HG02870 (cell line): Measurements from ENCODE around the gene ERICH4.
"Not testable (repeated sequence)": the region's sequence is repeated elsewhere in the genome, so short reads cannot be mapped to it uniquely, and the experiment has no call there.

Experiments used
- ATAC-seq: cut with Tn5 transposase; IDR thresholded peaks from one replicate; pipeline ENCODE4 v1.9.1; 2021; ENCODE audit warnings: mild to moderate bottlenecking, moderate library complexity; ENCODE audit not compliant: unreplicated experiment

The ERICH4 gene, protein sequence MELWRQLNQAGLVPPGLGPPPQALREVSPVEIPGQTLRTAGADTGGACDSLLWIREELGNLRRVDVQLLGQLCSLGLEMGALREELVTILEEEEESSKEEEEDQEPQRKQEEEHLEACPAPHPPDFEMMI

GRCh38 chr19:41442473-41443355 is at the start of gene ERICH4:
Gene ERICH4, plus strand, starts transcription at chr19:41443156. Its CDS starts 14 bp downstream, at chr19:41443170.
- no peak for ATAC-seq

GRCh38 chr19:41395355-41395754 is 47.6 kb upstream of the ERICH4 start:
- no peak for ATAC-seq

GRCh38 chr19:41397086-41398049 is 45.6 kb upstream of the ERICH4 start, which contains the start of the genes BCKDHA and EXOSC5:
Gene BCKDHA, plus strand, starts transcription at chr19:41397818. Its CDS starts 10 bp downstream, at chr19:41397828.
Gene EXOSC5, minus strand, starts transcription at chr19:41397359. Its CDS starts 31 bp downstream, at chr19:41397328.
- peak; percentile 93 for ATAC-seq

DNA sequence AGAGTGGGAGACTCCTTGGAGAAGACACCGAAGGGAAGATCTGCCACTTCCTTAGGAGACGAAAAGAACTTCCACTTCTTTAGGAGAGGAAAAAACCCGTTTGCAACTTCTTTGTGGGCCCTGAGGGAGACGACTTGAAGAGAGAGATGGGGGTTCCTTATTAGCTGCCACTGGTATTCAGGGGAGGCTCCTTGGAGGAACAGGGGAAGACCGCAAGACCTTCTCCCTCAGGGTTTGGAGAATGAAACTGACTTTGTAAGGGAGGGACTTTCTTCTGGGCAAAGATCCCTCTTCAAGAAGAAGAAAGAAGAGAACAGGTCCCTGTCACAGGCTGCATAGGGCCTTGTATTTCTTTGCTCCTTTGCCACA is 44.9 kb upstream of the ERICH4 start:
- ATAC-seq: no peak

- ATAC-seq: no peak
These were observed 44.4 kb upstream of the ERICH4 start for GRCh38 chr19:41398598-41398997.

DNA sequence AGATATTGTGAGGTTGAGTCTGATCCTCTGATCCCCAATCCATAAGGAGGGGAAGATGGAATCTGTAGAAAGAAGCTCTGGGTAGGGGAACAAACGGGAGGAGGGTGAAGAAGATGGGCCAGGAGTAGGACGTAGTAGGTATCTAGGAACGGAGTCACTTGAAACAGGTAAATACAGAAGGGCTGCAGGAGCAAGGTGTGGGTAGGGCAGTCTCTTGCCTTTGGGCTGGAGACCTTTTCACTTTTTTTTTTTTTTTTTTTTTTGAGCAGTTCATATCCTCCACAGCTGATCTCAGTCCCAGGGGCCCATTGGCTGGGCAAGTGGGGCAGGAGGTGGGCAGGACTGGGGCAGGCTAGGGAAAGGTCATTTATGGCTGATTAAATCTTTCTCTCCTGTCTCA is 43.9 kb upstream of the ERICH4 start:
- ATAC-seq: no peak

DNA sequence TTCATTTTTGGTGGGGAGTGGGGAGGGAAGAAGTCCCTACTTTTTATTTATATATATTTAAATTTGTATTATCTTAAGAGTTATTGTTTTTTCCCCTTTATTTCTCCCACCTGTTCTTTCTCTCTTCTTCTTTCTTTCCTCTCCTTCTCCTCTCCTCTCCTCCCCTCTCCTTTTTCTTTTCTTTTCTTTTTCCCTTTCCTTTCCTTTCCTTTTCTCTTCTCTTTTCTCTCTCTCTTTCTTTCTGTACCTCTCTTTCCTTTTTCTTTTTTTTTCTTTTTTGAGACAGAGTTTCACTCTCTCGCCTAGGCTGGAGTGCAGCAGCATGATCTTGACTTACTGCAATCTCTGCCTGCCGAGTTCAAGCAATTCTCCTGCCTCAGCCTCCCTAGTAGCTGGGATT is 43.4 kb upstream of the ERICH4 start:
- ATAC-seq: no peak

- no peak for ATAC-seq
These were observed 41.5 kb upstream of the ERICH4 start for GRCh38 chr19:41401483-41401882.

- ATAC-seq: no peak
These were observed 40.9 kb upstream of the ERICH4 start for GRCh38 chr19:41402010-41402409.

DNA sequence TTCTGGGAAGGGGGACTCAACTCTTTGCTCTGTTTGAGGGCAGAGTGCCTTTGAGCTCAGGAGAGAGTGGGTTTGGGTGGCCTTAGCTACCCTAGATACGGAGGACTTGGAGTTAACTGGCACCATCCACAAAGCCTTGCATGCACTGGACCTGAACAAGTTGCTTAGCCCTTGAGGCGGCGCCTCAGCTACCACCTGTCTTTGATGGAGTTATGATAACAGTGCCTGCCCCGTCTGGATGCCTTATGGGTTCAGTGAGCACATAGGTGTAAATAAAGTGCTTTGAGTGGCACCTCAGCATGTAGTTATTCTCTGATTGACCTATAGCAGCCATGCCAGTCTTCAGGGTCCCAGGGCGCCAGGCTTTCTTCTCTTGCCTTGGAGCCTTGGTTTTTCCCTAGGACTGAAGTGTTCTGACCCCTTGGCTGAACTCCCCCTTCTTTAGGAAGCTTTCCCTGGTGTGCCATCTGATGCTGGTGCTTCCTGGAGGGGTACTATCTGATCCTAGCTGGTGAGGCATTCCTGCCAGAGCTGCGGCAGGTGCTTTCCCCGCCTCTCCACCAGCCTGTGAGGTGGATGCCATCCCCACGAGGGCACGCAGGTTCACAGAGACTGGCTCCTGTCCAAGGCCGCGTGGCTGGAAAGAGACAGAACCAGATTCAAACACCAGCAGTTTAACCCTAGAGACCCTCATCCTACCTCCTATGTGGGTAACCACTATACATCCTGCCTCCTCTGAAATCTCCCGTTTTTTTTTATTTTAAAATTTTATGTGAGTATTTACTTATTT is 39.6 kb upstream of the ERICH4 start:
- ATAC-seq: no peak

DNA sequence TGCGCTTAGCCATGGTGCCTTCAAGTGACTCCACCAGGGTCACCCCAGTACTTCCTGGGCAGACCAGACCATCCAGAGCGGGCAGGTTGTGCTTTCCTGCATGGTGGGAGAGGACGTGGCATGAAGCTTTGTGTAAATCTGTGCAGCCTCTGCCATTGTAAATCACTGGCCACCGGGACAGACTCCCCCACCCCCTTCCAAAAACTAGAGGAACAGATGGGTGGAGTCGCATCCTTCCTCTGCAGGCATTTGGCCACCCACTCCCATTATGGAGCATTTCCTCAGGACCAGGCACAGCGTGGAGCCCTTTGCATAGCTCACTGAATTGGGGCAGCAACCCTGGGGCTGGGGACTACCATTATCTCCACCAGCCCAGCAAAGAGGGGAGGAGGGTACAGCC is 37.2 kb upstream of the ERICH4 start:
- ATAC-seq: no peak

- ATAC-seq: no peak
These were observed 35.7 kb upstream of the ERICH4 start for GRCh38 chr19:41407271-41407670.

DNA sequence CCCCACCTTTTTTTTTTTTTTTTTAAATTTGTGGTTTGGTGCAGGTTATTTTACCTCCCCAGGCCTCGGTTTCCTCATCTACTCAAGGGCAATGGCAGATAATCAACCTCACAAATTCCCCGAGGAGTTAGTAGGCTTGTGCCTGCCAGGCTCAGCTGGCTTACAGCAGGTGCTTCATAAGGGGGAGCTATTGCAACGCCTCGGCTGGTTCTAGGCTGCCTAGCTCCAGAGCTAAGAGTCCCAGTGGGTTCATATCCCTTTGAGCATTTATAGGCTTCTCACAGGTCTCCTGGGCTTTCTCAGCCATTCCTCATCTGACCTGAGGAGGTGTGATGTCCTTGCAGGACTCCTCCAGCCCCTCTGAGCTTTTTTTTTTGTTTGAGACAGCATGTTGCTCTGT is 34.7 kb upstream of the ERICH4 start:
- no peak for ATAC-seq

- ATAC-seq: not testable (repeated sequence)
These were observed 34.1 kb upstream of the ERICH4 start for GRCh38 chr19:41408846-41409245.

DNA sequence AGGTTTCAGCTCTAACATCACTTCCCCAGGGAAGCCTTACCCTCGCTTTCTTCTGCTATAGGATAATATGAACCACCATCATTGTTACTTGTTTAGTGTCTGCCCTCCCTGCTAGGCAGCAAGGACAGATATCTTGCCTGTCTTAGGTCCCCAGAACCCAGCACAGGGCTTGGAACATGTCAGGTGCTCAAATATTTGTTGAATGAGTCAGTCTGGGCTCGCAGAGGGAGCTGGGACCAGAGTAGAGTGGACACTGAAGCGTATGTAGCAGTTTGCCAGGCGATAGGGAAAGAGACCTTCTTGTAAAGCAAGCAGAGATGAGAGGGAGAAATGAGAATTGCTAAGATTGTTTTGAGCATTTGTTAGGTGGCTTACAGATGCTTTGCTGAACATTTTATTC is 33.7 kb upstream of the ERICH4 start:
- no peak for ATAC-seq

DNA sequence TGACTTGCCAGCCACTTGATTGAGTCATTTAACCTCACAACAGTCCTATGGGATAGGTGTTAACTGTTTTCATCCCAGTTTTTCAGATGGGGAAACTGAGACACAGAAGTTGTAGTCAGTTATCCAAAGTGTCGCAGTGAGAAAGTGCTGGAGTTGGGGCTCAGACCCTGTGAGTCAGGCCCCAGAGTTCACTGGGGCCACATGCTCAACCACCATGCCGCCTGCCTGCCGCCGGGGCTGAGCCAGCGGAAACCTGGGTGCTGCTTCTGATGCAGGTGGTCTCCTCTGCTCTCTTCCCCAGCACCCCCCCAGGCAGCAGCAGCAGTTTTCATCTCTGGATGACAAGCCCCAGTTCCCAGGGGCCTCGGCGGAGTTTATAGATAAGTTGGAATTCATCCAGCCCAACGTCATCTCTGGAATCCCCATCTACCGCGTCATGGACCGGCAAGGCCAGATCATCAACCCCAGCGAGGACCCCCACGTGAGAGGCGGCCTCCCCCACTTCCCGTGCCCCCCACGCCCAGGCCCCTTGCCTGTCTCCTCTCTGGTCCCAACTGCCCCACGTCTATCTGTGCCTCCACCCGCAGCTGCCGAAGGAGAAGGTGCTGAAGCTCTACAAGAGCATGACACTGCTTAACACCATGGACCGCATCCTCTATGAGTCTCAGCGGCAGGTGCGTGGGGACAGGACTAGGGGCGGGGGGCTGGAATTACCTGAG is 32.5 kb upstream of the ERICH4 start:
- ATAC-seq: no peak

DNA sequence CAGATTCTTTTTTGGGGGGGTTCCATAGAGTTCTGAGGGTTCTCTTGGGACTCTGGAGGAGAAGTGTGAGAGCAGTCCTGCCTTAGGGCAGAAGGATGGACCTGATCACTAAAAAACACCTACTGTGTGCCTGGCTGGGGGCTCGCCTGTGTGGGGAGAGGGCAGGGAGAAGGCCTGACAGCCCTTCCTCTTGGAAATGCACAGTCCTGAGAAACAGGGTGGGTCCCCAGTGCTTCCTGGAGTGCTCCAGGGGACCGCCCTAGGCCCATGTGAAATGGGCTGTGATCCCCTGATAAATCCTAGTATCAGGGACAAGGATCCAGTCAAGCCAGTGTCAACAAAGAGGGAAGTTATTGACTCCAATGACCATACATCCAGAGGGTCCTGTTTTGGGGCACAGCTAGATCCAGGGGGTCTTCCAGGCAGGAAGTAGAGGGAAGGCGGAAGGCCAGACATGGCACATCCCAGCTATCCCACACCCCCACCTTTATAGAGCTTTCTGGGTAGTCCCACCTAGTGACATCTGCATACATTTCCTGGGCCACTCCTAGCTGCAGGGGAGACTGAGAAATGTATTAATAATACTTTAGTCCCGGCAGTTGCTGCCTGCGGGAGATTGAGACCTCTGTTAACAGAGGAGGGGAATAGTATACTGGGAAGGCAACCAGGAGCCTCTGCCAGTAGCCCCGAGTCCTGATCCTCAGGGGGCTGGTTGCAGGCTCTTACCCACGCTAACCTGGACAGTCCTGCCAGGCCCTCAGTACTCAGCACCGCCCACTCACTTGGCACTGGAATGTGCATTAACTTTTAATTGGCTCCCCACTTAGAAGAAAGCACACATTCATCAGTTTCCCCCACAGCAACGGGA is 31.6 kb upstream of the ERICH4 start:
- ATAC-seq: no peak

DNA sequence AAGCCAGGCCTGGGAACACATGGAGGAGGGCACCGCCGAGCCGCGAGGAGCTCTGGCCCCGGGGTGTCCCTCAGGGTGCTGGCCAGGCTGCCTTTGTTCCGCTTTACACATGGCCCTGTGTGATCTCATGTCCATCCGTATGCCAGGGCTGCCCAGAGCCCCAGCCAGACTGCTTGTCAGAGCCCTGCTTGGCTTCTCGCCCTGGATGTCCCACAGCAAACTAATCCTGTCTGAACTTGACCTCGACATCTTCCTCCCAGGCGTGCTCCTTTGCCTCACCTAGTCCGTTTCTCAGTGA is 31.0 kb upstream of the ERICH4 start:
- no peak for ATAC-seq

DNA sequence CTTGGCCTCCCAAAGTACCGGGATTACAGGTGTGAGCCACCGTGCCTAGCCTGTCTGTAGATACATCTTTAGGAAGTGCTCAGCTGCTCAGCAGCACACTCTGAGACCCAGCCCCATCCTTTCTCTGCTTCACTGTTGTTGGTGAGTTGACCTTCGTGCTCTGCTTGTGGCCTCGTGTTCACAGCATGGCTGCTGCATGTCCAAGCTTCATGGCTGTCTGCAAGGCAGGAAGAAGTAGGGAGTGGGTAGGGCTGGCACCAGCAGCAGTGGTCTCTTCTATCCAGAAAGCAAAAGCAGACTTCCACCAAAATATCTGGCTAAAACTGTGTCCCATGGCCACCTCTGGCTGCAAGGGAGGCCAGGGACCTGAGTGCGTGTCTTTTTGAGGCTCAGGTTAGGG is 30.0 kb upstream of the ERICH4 start:
- no peak for ATAC-seq
